ENCODE results near the gene SETD6.
"Not testable (repeated sequence)": the region's sequence is repeated elsewhere in the genome, so short reads cannot be mapped to it uniquely, and the experiment has no call there.

SETD6 gene

DNA sequence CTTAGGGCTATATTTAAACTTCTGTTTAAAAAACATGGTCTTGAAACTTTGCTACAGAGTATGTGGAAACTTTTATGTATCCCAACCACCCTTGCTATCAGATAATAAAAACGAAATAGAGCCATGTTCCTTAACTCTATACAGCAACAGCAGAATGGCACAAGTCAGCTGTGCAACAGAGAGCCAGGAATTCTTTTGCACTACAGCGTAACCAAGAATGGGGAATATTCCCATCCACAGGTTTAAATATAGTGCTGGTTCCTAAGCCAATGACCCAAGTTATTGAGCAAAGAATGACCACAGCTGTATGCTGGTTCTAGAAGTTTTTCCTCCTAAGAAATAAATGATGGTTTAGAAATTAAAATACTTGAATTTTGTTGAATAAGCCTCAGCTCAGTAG lies 33.1 kb downstream of the SETD6 start:
- DNase-seq = no peak

DNA sequence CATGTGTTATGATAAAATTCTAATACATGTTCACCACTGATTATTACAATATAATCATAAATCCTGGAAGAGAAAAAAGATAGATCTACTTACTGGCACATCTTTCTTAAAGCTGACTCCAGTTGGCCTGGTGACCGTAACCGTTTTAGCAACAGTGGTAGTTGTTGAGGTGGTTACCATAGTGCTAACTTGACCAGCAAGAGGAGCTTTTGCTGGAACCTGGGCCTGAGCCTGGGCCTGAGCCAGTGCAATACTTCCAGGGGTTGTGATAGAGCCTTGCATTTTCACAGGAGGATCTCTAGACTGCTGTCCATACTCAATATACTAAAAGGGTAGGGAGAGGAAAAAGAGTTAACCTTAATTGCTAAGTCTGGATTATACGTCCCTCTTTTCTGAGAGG lies 36.2 kb downstream of the SETD6 start:
- no peak for DNase-seq

DNA sequence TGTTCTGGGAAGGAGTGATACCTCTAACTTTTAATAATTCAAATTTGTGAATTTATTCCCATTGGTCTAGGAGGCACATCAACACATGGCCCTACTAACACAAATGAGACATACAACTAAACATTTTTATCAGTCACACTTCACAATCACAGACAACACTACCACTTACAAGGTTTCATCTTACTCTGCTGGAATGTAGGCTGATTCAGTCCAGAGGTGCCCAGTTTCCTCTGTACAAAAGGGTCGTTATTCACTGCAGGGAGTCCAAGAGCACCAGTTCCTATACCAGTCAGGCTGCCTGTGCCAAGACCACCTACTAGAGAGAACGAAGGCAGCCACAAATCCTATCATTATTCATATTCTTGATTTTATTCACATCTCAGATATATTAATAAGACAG lies 41.4 kb downstream of the SETD6 start:
- DNase-seq = no peak

DNA sequence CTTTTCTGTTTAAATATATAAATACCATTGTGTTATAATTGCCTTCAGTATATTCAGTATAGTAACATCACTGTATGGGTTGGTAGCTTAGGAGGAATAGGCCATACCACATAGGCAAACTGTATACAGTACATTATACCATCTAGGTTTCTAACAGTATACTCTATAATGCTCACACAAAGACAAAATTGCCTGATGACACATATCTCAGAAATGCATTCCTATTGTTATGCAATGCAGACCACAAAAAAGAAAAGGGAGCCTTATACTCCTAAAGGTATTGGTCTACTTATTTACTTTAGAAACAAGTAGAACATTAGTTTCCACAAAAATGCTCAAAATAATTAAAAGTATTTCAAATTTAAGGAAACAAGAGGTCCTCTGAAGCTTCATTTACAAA lies 47.9 kb downstream of the SETD6 start:
- DNase-seq = no peak

- no peak for DNase-seq
Observed at GRCh38 chr16:58563775-58564174, 48.5 kb downstream of the SETD6 start.

DNA sequence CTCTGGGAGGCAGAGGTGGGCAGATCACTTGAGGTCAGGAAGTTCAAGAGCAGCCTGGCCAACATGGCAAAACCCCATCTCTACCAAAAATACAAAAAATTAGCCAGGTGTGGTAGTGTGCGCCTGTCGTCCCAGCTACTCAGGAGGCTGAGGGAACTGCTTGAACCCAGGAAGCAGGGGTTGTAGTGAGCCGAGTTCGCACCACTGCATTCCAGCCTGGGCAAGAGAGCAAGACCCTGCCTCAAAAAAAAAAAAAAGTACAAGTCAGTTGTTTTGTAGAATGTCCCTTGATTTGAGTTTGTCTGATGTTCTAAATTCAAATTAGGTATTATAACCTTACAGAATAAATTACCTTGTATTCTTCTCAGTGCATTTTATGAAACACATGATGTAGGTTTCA lies 50.4 kb downstream of the SETD6 start:
- DNase-seq = not testable (repeated sequence)

All from NCI-H1436 treated with DMSO at 0.1 percent for 48 hours (cell line).